NCI-H748 (cell line): Measurements from ENCODE around the gene NAXE.
"Not testable (repeated sequence)": the region's sequence is repeated elsewhere in the genome, so short reads cannot be mapped to it uniquely, and the experiment has no call there.

Experiments
- DNase-seq: peaks from one replicate; lab custom pipeline; 2025; ENCODE audit not compliant: unreplicated experiment; lab: John Stamatoyannopoulos, UW

Gene NAXE

DNA sequence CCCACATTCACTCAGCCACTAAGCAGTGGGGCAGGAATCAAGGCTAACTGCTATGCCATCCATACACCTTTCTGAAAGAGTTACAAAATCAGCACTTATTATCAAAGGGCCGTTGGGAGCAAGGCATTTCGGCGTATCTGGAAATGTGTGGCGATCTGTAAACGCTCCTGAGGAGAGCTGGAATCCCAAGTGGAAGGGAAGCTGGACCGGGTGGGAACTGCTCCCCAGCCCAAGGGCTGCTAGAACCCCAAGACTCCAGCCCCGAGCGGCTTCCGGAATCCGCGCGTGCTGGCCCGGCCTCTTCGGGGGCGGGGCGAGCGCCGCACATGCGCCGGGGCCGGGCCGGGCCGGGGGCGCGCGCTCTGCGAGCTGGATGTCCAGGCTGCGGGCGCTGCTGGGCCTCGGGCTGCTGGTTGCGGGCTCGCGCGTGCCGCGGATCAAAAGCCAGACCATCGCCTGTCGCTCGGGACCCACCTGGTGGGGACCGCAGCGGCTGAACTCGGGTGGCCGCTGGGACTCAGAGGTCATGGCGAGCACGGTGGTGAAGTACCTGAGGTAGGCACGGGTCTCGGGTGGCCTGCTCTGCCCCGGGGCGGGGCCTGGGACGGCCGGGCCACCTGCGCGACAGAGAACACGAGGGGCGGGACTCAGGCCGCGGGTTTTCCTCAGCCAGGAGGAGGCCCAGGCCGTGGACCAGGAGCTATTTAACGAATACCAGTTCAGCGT, at the start of gene NAXE:
Gene NAXE, plus strand, starts transcription at position 345 of the 726 bp plus-strand sequence. Its CDS starts 29 bp downstream, at position 374.
- peak; percentile 81 for DNase-seq

- DNase-seq, result no peak
Observed at GRCh38 chr1:156543066-156543465, 48.5 kb upstream of the NAXE start.

- no peak for DNase-seq
Observed at GRCh38 chr1:156544592-156545102, 46.9 kb upstream of the NAXE start.

DNA sequence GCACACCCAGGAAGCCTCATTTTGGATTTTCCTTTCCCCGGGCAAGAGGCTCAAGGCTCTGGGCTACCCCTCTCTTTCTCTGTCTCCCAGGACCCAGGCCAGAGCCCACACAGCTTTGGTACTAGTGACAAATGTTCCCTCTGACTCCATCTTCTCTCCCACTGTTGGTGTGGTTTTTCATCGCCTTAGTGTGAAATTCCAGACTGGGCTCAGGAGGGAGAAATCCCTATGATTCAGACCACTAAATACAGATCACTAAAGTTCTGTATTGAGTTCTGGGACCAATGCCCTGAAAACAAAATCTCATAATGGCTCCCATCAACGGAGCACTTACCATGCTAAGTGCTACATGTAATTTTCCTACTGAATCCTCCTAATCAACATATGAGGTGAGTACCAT, 45.3 kb upstream of the NAXE start:
- no peak for DNase-seq

DNA sequence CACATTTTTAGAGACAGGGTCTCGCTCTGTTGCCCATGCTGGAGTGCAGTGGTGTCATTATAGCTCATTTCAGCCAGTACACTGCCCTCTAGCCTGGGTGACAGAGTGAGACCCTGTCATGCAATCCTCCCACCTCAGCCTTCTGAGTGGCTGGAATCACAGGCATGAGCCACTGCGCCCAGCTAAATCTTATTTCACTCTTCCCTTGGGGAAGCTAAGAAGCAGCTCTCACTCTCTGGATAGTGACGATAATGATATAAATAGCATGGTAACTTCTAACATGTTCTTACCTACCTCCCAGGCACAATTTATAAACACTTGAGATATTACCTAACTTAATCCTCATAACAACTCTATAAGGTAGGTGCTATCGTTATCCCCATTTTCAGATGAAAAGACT, 44.1 kb upstream of the NAXE start:
- DNase-seq, result no peak

DNA sequence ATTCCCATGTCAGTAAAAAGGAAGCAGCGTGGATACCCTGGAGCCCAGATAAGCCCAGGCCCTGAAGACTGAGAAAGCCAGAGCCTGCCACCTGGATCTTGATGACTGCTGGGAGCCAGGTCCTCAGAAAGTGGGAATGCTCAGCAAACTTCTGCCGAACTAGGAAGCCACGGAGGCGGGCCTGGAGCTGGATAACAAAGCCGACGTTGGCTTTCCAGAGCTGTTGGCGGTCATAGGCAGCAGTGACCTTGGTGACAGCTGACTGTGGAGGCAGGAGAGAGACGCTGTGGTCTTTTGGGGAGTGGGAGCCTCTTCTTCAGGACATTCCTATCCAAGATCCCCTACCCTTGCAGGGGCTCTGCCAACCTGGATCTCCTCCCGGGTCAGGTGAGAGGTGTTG, 43.6 kb upstream of the NAXE start:
- DNase-seq, result no peak

DNA sequence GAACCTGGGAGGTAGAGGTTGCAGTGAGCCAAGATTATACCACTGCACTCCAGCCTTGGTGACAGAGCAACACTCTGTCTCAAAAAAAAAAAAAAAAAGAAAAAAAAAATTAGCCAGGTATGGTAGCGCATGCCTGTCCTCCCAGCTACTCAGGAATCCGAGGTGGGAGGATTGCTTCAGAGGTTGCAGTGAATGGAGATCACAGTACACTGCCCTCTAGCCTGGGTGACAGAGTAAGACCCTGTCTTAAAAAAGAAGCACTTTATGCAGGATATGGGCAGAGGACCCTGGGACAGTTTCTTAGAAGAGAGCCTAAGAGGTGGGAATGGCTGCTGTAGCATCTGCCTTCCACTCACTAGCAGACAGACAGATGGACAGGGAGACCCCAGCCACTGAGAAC, 42.2 kb upstream of the NAXE start:
- DNase-seq, result no peak

DNA sequence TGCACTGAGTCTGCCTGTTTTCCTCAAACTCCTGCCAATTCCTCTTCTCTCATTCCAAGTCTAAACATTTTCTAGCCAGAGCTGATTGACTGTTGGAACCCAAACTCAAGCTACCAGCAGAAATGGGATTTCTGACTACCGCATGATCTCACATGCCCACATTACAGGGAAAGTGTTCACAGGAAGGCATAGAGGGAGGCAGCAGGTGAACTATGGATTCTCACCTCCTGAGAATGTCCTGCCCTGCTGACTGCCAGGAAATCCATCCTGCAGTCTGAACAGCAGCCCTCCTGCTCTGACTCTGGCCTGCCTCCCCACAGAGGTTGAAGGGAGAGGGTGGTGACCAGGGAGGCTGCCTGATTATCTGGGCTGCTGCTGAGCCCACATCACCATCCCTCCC, 41.7 kb upstream of the NAXE start:
- DNase-seq, result no peak

GRCh38 chr1:156550346-156550745, 41.2 kb upstream of the NAXE start:
- no peak for DNase-seq

GRCh38 chr1:156551066-156551643, 40.4 kb upstream of the NAXE start:
- no peak for DNase-seq

GRCh38 chr1:156551869-156552268, 39.7 kb upstream of the NAXE start:
- no peak for DNase-seq

GRCh38 chr1:156552518-156552917, 39.1 kb upstream of the NAXE start:
- no peak for DNase-seq

DNA sequence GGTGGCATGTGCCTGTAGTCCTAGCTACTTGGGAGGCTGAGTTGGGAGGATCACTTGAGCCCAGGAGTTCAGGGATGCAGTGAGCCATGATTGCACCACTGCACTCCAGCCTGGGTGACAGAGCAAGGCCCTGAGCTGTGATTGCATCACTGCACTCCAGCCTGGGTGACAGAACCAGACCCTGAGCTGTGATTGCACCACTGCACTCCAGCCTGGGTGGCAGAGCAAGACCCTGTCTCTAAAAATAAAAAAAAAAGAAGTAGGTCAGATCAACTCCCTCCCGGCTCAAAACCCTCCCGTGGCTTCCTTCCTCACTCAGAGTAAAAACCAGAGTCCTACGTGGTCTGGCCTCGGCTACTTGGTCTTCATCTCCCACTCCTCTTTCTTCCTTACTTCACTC, 38.6 kb upstream of the NAXE start:
- DNase-seq, result not testable (repeated sequence)

GRCh38 chr1:156553860-156554485, 37.6 kb upstream of the NAXE start:
- no peak for DNase-seq

- no peak for DNase-seq
Observed at GRCh38 chr1:156554971-156555370, 36.6 kb upstream of the NAXE start.

DNA sequence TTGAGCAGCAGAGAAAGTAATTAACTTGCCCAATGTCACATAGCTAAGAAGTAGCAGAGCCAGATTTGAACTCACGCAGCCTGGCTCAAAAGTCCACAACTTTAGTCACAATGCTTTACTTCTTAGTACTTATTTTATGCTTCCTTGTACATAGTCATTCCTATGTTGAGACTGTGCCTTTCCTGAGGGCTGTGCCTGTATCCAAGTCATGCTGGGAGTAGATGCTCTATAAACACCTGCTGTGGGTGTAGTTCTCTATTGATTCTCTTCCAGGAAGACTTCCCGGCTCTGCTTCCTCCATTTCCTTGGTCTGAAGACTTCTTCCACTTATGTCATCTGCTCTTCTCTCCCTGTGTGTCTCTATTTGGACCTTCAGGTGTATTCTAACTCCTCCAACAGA, 35.9 kb upstream of the NAXE start:
- DNase-seq, result no peak

- no peak for DNase-seq
Observed at GRCh38 chr1:156556354-156556753, 35.2 kb upstream of the NAXE start.

GRCh38 chr1:156559086-156559796, 32.3 kb upstream of the NAXE start:
- DNase-seq, result no peak

GRCh38 chr1:156559797-156560385, 31.7 kb upstream of the NAXE start:
- no peak for DNase-seq

DNA sequence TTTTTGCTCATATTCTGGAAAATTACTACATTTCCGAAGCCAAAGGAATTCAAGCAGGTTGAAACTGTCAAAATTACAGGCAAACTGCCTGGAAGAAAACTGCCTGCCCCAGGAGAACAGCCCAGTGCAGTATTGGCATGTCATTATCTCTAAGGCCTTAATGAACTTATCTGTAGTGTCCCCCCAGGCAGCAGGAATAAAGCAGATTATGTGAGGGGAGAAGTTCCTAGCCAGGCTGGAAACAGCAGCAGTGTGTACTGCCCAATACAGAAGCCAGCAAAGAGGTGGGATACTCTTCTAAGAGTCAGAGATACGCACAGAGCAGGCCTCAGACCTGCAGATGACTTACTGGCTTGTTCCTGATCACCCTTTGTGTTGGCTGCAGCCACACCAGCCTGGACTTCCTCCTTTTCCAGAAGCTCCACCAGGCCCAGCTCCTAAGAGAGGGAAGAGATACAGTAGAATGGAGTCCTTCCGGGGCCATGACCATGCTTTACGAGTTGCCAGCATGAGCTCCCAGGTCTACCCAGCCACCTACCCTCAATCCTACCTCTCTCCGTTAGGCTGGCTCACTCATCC, 30.9 kb upstream of the NAXE start:
- no peak for DNase-seq

- DNase-seq, result no peak
Observed at GRCh38 chr1:156565519-156565918, 26.1 kb upstream of the NAXE start.
